Parathyroid adenoma (tissue), 2 donors: ENCODE data around the gene HSPA12A.

ENCODE experiments used
- H2AFZ ChIP-seq: fragments of 300-600 bp; sonication (generic); one replicate; pipeline ENCODE4 v1.7.0; 2017; ENCODE audit warnings: antibody characterized with exemption, mild to moderate bottlenecking
- H3K27ac ChIP-seq: fragments of 300-600 bp; sonication (generic); one replicate; pipeline ENCODE4 v1.7.0; 2017
- H3K27me3 ChIP-seq: fragments of 300-600 bp; sonication (generic); one replicate; pipeline ENCODE4 v1.7.0; 2017; ENCODE audit warnings: low read length; ENCODE audit not compliant: control insufficient read depth, insufficient read depth
- H3K36me3 ChIP-seq: fragments of 300-600 bp; sonication (generic); one replicate; pipeline ENCODE4 v1.7.0; 2017; ENCODE audit warnings: low read length; ENCODE audit not compliant: control insufficient read depth, insufficient read depth
- H3K4me1 ChIP-seq: fragments of 300-600 bp; sonication (generic); one replicate; pipeline ENCODE4 v1.7.0; 2017; ENCODE audit warnings: control low read depth
- H3K4me2 ChIP-seq: fragments of 300-600 bp; sonication (generic); one replicate; pipeline ENCODE4 v1.7.0; 2017; ENCODE audit warnings: low read length
- H3K4me3 ChIP-seq: fragments of 300-600 bp; sonication (generic); one replicate; pipeline ENCODE4 v1.7.0; 2017; ENCODE audit warnings: low read depth, low read length
- H3K79me2 ChIP-seq: fragments of 300-600 bp; sonication (generic); one replicate; pipeline ENCODE4 v1.7.0; 2017; ENCODE audit warnings: control low read depth
- H3K9ac ChIP-seq: fragments of 300-600 bp; sonication (generic); one replicate; pipeline ENCODE4 v1.7.0; 2017; ENCODE audit warnings: mild to moderate bottlenecking
- H3K9me3 ChIP-seq: fragments of 300-600 bp; sonication (generic); one replicate; pipeline ENCODE4 v1.7.0; 2017; ENCODE audit warnings: low read length; ENCODE audit not compliant: control insufficient read depth
- CTCF ChIP-seq: fragments of 300-600 bp; sonication (generic); IDR thresholded peaks from one replicate; pipeline ENCODE4 v1.7.0; 2017; ENCODE audit warnings: antibody characterized with exemption, mild to moderate bottlenecking
- donor health status: primary hyperparathyroidism.

HSPA12A gene

GRCh38 chr10:116696919-116697318 is 45.4 kb downstream of the HSPA12A start:
- H3K36me3 ChIP-seq: no peaks in the 10 kb centered on the region
- no peaks in the 10 kb centered on the region for H3K9me3 ChIP-seq
- no peak for TF ChIP-seq CTCF
- H3K27ac ChIP-seq: no peak overlapping the region
- no peak overlapping the region for H3K9ac ChIP-seq
- no peaks in the 10 kb centered on the region for H3K27me3 ChIP-seq
- no peaks in the 10 kb centered on the region for H3K79me2 ChIP-seq
- H2AFZ ChIP-seq: no peak overlapping the region
- H3K4me3 ChIP-seq: no peak overlapping the region
- H3K4me1 ChIP-seq: peaks cover 5% of the 10 kb centered on the region
- H3K4me2 ChIP-seq: no peak overlapping the region

GRCh38 chr10:116694927-116695268 is 47.5 kb downstream of the HSPA12A start:
- Histone ChIP-seq H3K9ac (no peak overlapping the region), H3K4me1 (peaks cover 5% of the 10 kb centered on the region), H3K36me3 (no peaks in the 10 kb centered on the region), H3K27me3 (no peaks in the 10 kb centered on the region), H3K9me3 (no peaks in the 10 kb centered on the region), H3K4me3 (no peak overlapping the region), H3K79me2 (no peaks in the 10 kb centered on the region), H3K4me2 (no peak overlapping the region), H3K27ac (no peak overlapping the region), H2AFZ (no peak overlapping the region)
- no peak for TF ChIP-seq CTCF

- Histone ChIP-seq H3K4me2 (no peak overlapping the region), H3K27me3 (no peaks in the 10 kb centered on the region), H3K9ac (no peak overlapping the region), H3K9me3 (no peaks in the 10 kb centered on the region), H3K27ac (no peak overlapping the region), H3K79me2 (no peaks in the 10 kb centered on the region), H3K4me1 (peaks cover 5% of the 10 kb centered on the region), H3K36me3 (no peaks in the 10 kb centered on the region), H3K4me3 (no peak overlapping the region), H2AFZ (peak overlapping the region; percentile 9)
- TF ChIP-seq CTCF: no peak
Observed at GRCh38 chr10:116694243-116694926, 48.0 kb downstream of the HSPA12A start.

GRCh38 chr10:116692225-116692624 is 50.1 kb downstream of the HSPA12A start:
- Histone ChIP-seq H3K4me2 (no peak overlapping the region), H2AFZ (no peak overlapping the region), H3K27ac (no peak overlapping the region), H3K79me2 (no peaks in the 10 kb centered on the region), H3K9ac (no peak overlapping the region), H3K4me3 (no peak overlapping the region), H3K4me1 (peaks cover 5% of the 10 kb centered on the region), H3K27me3 (no peaks in the 10 kb centered on the region), H3K36me3 (no peaks in the 10 kb centered on the region), H3K9me3 (no peaks in the 10 kb centered on the region)
- TF ChIP-seq CTCF: no peak

- Histone ChIP-seq H3K79me2 (no peaks in the 10 kb centered on the region), H3K9me3 (no peaks in the 10 kb centered on the region), H3K27ac (no peak overlapping the region), H3K27me3 (no peaks in the 10 kb centered on the region), H3K4me1 (peaks cover 5% of the 10 kb centered on the region), H3K9ac (no peak overlapping the region), H3K36me3 (no peaks in the 10 kb centered on the region), H3K4me2 (no peak overlapping the region), H2AFZ (no peak overlapping the region), H3K4me3 (no peak overlapping the region)
- TF ChIP-seq CTCF: no peak
Observed at GRCh38 chr10:116691635-116692034, 50.7 kb downstream of the HSPA12A start.
